C1 segment of cervical spinal cord (tissue), 14 donors: ENCODE results near the gene UROC1.

Experiments used
- DNase-seq, 14 donors: peaks; one replicate each; lab custom pipeline; 2025; lab: John Stamatoyannopoulos, UW

The UROC1 gene

GRCh38 chr3:126440709-126440995 is 76.9 kb downstream of the UROC1 start:
- DNase-seq, result no peak

- DNase-seq, result no peak
Observed at GRCh38 chr3:126439968-126440708, 77.4 kb downstream of the UROC1 start.

GRCh38 chr3:126439346-126439967 is 78.1 kb downstream of the UROC1 start:
- no peak for DNase-seq

GRCh38 chr3:126438746-126439145 is 78.8 kb downstream of the UROC1 start:
- no peak for DNase-seq

- no peak for DNase-seq
Observed at GRCh38 chr3:126438186-126438585, 79.4 kb downstream of the UROC1 start.

- DNase-seq, result no peak
Observed at GRCh38 chr3:126436826-126437717, 80.5 kb downstream of the UROC1 start.

GRCh38 chr3:126435456-126436315 is 81.9 kb downstream of the UROC1 start:
- no peak for DNase-seq

GRCh38 chr3:126434931-126435411 is 82.6 kb downstream of the UROC1 start:
- no peak for DNase-seq

GRCh38 chr3:126434264-126434590 is 83.3 kb downstream of the UROC1 start:
- DNase-seq, result no peak

GRCh38 chr3:126433496-126434263 is 83.9 kb downstream of the UROC1 start:
- DNase-seq, result peak in 1 of 14 donors; percentile 4

- DNase-seq, result no peak
Observed at GRCh38 chr3:126433105-126433430, 84.5 kb downstream of the UROC1 start.

- DNase-seq, result no peak
Observed at GRCh38 chr3:126432361-126433104, 85.0 kb downstream of the UROC1 start.
